Keratinocyte (primary cell): ENCODE results near the gene PIP.

Source experiments
- EZH2 ChIP-seq: IDR thresholded peaks from one replicate; pipeline ENCODE4 v1.6.1; 2012; ENCODE audit warnings: inconsistent platforms, mild to moderate bottlenecking, low read length, moderate library complexity
- TF ChIP-seq, protein P1 (sequence below), 3 experiments: IDR thresholded peaks in 1 of 3; conservative IDR thresholded peaks in 1 of 3; optimal IDR thresholded peaks in 1 of 3; 2 replicates in 2 of 3; 3 replicates in 1 of 3; pipeline versions ENCODE3 to v1.5.1; 2011; ENCODE audit warnings: low read length in 3 of 3, mild to moderate bottlenecking in 3 of 3, moderate library complexity in 2 of 3, control low read depth in 1 of 3, inconsistent platforms in 1 of 3; ENCODE audit not compliant: insufficient read depth in 2 of 3; ENCODE audit errors: extremely low read depth in 1 of 3

DNA sequence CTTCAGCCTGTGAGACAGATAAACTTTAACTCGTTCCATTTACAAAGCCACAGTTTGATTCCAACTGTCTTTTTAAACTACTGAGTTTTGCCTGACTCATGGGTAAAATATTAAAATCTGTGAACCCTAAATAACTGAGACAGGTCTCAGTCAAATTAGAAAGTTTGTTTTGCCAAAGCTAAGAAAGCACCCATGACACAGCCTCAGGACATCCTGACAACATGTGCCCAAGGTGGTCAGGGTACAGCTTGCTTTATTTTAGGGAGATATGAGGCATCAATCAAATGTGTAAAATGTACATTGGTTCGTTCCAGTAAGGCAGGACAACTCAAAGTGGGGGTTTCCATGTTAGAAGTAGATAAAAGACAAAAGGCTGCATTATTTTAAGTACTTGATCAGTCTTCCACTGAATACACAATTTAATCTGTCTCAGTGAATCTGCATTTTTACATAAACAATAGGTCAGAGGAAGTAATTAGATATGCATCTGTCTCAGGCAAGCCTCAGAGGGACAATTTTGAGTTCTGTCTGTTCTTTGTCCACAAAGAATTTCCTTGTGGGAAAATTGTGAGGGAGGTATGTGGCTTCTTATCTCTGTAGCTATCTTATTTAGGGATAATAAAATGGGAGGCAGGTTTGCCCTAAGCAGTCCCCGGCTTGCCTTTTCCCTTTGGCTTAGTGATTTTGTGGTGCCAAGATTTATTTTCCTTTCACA lies 11.0 kb upstream of the PIP start:
- TF ChIP-seq, protein P1, sequence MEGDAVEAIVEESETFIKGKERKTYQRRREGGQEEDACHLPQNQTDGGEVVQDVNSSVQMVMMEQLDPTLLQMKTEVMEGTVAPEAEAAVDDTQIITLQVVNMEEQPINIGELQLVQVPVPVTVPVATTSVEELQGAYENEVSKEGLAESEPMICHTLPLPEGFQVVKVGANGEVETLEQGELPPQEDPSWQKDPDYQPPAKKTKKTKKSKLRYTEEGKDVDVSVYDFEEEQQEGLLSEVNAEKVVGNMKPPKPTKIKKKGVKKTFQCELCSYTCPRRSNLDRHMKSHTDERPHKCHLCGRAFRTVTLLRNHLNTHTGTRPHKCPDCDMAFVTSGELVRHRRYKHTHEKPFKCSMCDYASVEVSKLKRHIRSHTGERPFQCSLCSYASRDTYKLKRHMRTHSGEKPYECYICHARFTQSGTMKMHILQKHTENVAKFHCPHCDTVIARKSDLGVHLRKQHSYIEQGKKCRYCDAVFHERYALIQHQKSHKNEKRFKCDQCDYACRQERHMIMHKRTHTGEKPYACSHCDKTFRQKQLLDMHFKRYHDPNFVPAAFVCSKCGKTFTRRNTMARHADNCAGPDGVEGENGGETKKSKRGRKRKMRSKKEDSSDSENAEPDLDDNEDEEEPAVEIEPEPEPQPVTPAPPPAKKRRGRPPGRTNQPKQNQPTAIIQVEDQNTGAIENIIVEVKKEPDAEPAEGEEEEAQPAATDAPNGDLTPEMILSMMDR (optimal IDR thresholded peaks at IDR 0.05 in 1 of 3, IDR thresholded peaks at IDR 0.05 in 1 of 3, conservative IDR thresholded peaks at IDR 0.05 in 1 of 3; ENCODE audit: extremely low read depth in 1 of 3, insufficient read depth in 2 of 3, low read length in 3 of 3): no peak
- no peak for TF ChIP-seq EZH2
